ENCODE measurements around the gene KLK14. TPM values are rescaled to one million over a fixed set of nuclear protein-coding genes. Genes with fewer than 3 reads are reported as not detected.

The KLK14 gene
- total RNA-seq, 2 donors from 2014 or later = 0.52 TPM; not detected in 1

GRCh38 chr19:51127032-51127431, 44.3 kb upstream of the KLK14 start:
- Histone ChIP-seq H3K27me3 (no peaks in the 10 kb centered on the region), H3K27ac (no peak overlapping the region), H3K9ac (ENCODE audit: low read depth in 2 of 2, low read length in 2 of 2) (no peak overlapping the region), H3K9me3 (no peaks in the 10 kb centered on the region), H3K36me3 (no peaks in the 10 kb centered on the region), H3K4me1 (no peaks in the 10 kb centered on the region), H3K4me3 (no peak overlapping the region)
- TF ChIP-seq CTCF (IDR thresholded peaks at IDR 0.05) = no peak
- intact Hi-C loops (cut with DNase I) = no loop called here
- no peak for DNase-seq

- TF ChIP-seq CTCF (IDR thresholded peaks at IDR 0.05) = no peak
- intact Hi-C loops (cut with DNase I) = no loop called here
- no peak for DNase-seq
- Histone ChIP-seq H3K4me3 (peak overlapping the region; percentile 9), H3K36me3 (no peaks in the 10 kb centered on the region), H3K4me1 (no peaks in the 10 kb centered on the region), H3K9me3 (no peaks in the 10 kb centered on the region), H3K27me3 (no peaks in the 10 kb centered on the region), H3K27ac (no peak overlapping the region), H3K9ac (ENCODE audit: low read depth in 2 of 2, low read length in 2 of 2) (no peak overlapping the region)
Observed at GRCh38 chr19:51125421-51126075, 42.9 kb upstream of the KLK14 start.

- TF ChIP-seq CTCF (IDR thresholded peaks at IDR 0.05) = no peak
- Histone ChIP-seq H3K36me3 (no peaks in the 10 kb centered on the region), H3K4me1 (no peaks in the 10 kb centered on the region), H3K9me3 (no peaks in the 10 kb centered on the region), H3K27me3 (no peaks in the 10 kb centered on the region), H3K9ac (ENCODE audit: low read depth in 2 of 2, low read length in 2 of 2) (no peak within 1 kb of the TSS), H3K27ac (no peak within 1 kb of the TSS), H3K4me3 (peak within 1 kb of the TSS; percentile 9)
- intact Hi-C loops (cut with DNase I) = no loop called here
- DNase-seq = no peak
Observed at GRCh38 chr19:51124729-51125128, 42.0 kb upstream of the KLK14 start, which contains the start of gene SIGLEC9. TSS of gene SIGLEC9 (plus strand) at chr19:51124906. CDS start at chr19:51124975, 69 bp downstream.

- Histone ChIP-seq H3K36me3 (no peaks in the 10 kb centered on the region), H3K9ac (ENCODE audit: low read depth in 2 of 2, low read length in 2 of 2) (no peak overlapping the region), H3K9me3 (no peaks in the 10 kb centered on the region), H3K4me1 (no peaks in the 10 kb centered on the region), H3K4me3 (no peak overlapping the region), H3K27me3 (no peaks in the 10 kb centered on the region), H3K27ac (no peak overlapping the region)
- TF ChIP-seq CTCF (IDR thresholded peaks at IDR 0.05) = no peak
- intact Hi-C loops (cut with DNase I) = no loop called here
- DNase-seq = no peak
Observed at GRCh38 chr19:51124216-51124615, 41.5 kb upstream of the KLK14 start.

GRCh38 chr19:51123802-51124201, 41.1 kb upstream of the KLK14 start:
- H3K9ac ChIP-seq (ENCODE audit: low read depth in 2 of 2, low read length in 2 of 2) = no peak overlapping the region
- intact Hi-C loops (cut with DNase I) = no loop called here
- no peak for DNase-seq
- no peak for TF ChIP-seq CTCF (IDR thresholded peaks at IDR 0.05)
- no peaks in the 10 kb centered on the region for H3K4me1 ChIP-seq
- H3K27ac ChIP-seq = no peak overlapping the region
- no peaks in the 10 kb centered on the region for H3K9me3 ChIP-seq
- H3K27me3 ChIP-seq = no peaks in the 10 kb centered on the region
- H3K36me3 ChIP-seq = no peaks in the 10 kb centered on the region
- no peak overlapping the region for H3K4me3 ChIP-seq

All from colonic mucosa (tissue), 4 donors.